Activated CD4-positive, CD25-positive, alpha-beta regulatory T cell treated with anti-CD3 and anti-CD28 coated beads, Interleukin-2, amount 50 U/mL, for 24 hours (primary cell): ENCODE measurements around the gene PALS1.
"Not testable (repeated sequence)": the region's sequence is repeated elsewhere in the genome, so short reads cannot be mapped to it uniquely, and the experiment has no call there.

Experiments used
- ATAC-seq, 2 donors: fragments of 150-1000 bp; cut with Tn5 transposase; one replicate each; pipeline ENCODE4 v1.10.0; 2021; ENCODE audit warnings: mild to moderate bottlenecking in 1 of 2, moderate library complexity in 1 of 2

Gene PALS1

GRCh38 chr14:67260965-67261364 lies 19.7 kb downstream of the PALS1 start:
- ATAC-seq, result no peak

DNA sequence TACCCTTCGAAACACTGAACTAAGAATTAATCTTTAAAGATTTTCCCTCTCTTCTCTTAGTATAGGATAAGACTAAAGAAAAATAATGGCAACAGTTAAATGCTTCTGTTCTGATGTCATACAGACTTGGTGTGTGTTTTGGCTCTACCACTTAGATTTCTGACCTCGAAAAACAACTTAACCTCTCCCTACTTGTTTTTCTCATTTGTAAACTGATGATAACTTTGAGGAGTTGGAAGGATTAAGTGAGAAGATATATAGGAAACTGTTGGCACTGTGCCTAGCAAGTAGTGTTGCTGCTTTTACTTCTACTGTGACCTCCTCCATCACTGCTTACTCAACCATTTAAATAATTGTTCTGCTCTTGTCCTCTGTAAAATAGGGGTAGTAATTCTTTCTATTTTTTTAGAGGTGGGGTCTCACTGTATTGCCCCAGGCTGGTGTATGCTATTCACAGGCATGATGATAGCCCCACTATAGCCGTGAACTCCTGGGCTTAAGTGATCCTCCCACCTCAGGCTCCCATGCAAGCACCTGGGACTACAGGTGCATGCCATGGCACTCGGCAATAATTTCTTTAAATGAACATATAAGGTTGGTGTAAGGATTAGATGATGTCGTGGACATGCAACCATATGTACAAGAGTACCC lies 22.4 kb downstream of the PALS1 start:
- no peak for ATAC-seq

- no peak for ATAC-seq
Observed at GRCh38 chr14:67265131-67265530, 23.9 kb downstream of the PALS1 start.

GRCh38 chr14:67267576-67268328 lies 26.5 kb downstream of the PALS1 start:
- no peak for ATAC-seq

- no peak for ATAC-seq
Observed at GRCh38 chr14:67268426-67269150, 27.4 kb downstream of the PALS1 start.

DNA sequence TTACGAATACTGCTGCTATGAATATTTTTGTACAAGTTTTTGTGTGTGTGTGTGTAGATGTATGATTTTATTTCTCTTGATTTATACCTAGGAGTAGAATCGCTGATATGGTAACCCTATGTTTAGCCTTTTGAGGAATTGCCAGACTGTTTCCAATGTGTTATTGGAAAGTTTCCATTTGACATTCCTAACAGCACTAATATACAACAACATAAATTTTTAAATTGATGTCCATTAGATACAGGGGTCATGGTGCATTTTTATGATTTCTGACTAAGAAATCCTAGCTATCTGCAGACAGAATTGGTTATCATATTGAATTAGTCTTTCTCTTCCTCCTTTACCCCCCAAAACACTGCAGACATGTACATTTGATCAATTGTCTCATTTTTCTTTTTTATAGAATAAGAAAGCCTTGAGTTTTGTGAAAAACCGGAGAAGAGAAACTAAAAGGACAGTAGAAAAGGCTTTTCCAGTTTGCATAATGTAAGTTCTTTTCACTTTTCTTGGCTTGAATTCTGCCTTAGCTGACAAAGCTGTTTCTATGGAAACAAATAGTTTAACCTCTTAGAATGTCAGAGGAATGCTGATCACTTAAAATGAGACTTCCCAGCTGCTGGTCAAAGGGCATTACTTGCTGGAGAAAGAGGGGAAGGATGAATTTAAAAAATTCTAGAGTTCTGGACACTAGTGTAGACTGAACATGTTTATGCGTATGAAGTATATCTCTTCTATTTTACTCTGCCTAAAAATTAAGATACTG lies 28.2 kb downstream of the PALS1 start:
- no peak for ATAC-seq

- no peak for ATAC-seq
Observed at GRCh38 chr14:67270145-67270753, 29.0 kb downstream of the PALS1 start.

- ATAC-seq, result no peak
Observed at GRCh38 chr14:67270933-67271332, 29.7 kb downstream of the PALS1 start.

- ATAC-seq, result not testable (repeated sequence)
Observed at GRCh38 chr14:67273281-67273680, 32.0 kb downstream of the PALS1 start.

DNA sequence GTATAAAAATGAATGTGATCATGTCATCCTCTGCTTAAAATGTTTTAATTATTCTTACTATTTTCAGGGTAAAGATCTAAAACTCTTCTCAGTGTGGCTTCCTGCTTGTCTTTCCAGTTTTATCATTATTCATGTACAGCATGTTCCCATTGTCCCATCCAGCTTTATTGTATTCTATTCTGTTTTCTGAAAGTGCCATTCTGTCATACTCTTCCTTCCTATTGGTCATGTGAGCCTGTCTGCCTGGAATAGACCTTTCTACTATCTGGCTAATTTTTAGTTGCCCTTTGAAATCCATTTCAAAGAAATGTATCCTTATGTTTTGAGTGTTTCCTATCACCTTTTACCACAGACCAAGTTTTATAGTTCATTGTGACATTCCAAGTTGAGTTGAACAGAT lies 34.9 kb downstream of the PALS1 start:
- ATAC-seq, result no peak

- no peak for ATAC-seq
Observed at GRCh38 chr14:67280506-67280905, 39.3 kb downstream of the PALS1 start.

GRCh38 chr14:67285876-67286452 lies 44.7 kb downstream of the PALS1 start:
- ATAC-seq, result no peak
